Smooth muscle cell (in vitro differentiated cells): Measurements from ENCODE around the gene ABCA13. TPM values are rescaled to one million over a fixed set of nuclear protein-coding genes. Genes with fewer than 3 reads are reported as not detected.

Experiments
- DNase-seq: peaks from one replicate; lab custom pipeline; 2025; ENCODE audit not compliant: unreplicated experiment; lab: John Stamatoyannopoulos, UW
- H2AFZ ChIP-seq: fragments of 200-600 bp; sonication (generic); 2 replicates; pipeline ENCODE4 v1.6.0; 2016; ENCODE audit warnings: antibody characterized with exemption, low read depth, mild to moderate bottlenecking
- H3F3A ChIP-seq: fragments of 200-600 bp; sonication (generic); 2 replicates; pipeline ENCODE4 v1.6.0; 2017; ENCODE audit warnings: antibody characterized with exemption, low read depth
- H3K27ac ChIP-seq: fragments of 200-600 bp; sonication (generic); 2 replicates; pipeline ENCODE4 v1.5.1; 2016; ENCODE audit warnings: low read depth, mild to moderate bottlenecking
- H3K27me3 ChIP-seq: fragments of 200-600 bp; sonication (generic); 2 replicates; pipeline ENCODE4 v1.6.1; 2016; ENCODE audit warnings: low read depth, mild to moderate bottlenecking
- H3K36me3 ChIP-seq: fragments of 200-600 bp; sonication (generic); 2 replicates; pipeline ENCODE4 v1.5.1; 2016; ENCODE audit warnings: low read depth
- H3K4me1 ChIP-seq: fragments of 200-600 bp; sonication (generic); 2 replicates; pipeline ENCODE4 v1.5.1; 2016; ENCODE audit warnings: low read depth
- H3K4me2 ChIP-seq: fragments of 200-600 bp; sonication (generic); 2 replicates; pipeline ENCODE4 v1.6.0; 2016; ENCODE audit warnings: mild to moderate bottlenecking
- H3K4me3 ChIP-seq: fragments of 200-600 bp; sonication (generic); 2 replicates; pipeline ENCODE4 v1.5.1; 2016; ENCODE audit warnings: mild to moderate bottlenecking
- H3K79me2 ChIP-seq: fragments of 200-600 bp; sonication (generic); 2 replicates; pipeline ENCODE4 v1.6.0; 2016; ENCODE audit warnings: low read depth, mild to moderate bottlenecking
- H3K9ac ChIP-seq: fragments of 200-600 bp; sonication (generic); 2 replicates; pipeline ENCODE4 v1.6.0; 2016; ENCODE audit warnings: low read depth
- H3K9me3 ChIP-seq: fragments of 200-600 bp; sonication (generic); replicated peaks from 2 replicates; pipeline ENCODE4 v1.5.1; 2016; ENCODE audit warnings: low read depth
- H4K20me1 ChIP-seq: fragments of 200-600 bp; sonication (generic); 2 replicates; pipeline ENCODE4 v1.6.0; 2016; ENCODE audit warnings: low read depth
- CTCF ChIP-seq: fragments of 200-600 bp; sonication (generic); IDR thresholded peaks from 2 replicates; pipeline ENCODE4 v1.5.1; 2017; ENCODE audit warnings: borderline replicate concordance, mild to moderate bottlenecking, antibody characterized with exemption; ENCODE audit not compliant: insufficient read depth, poor library complexity, severe bottlenecking
- WGBS: methylation state at CpG from one replicate; pipeline ENCODE4 v1.1.7; 2016; ENCODE audit warnings: low lambda C conversion rate; 5-methylcytosine and 5-hydroxymethylcytosine counted together
- polyA plus RNA-seq: library from polyadenylated mRNA; unstranded; fragments of >200 nt; fragmentation: Nextera tagmentation; extraction: Ambion mirVana; gene quantifications from 2 replicates; pipeline ENCODE4 v1.2.1, GENCODE V29; 2016
- total RNA-seq: library from RNA; depleted of rRNA; stranded (reverse); fragments of >200 nt; gene quantifications from 2 replicates; pipeline ENCODE4 v1.2.3, GENCODE V29; 2014

The ABCA13 gene
- total and polyA plus RNA-seq, 2 experiments from 2014 or later, result not detected

- no peak for TF ChIP-seq CTCF
- no peak for DNase-seq
- Histone ChIP-seq H4K20me1 (no peaks in the 10 kb centered on the region), H3K4me3 (no peak overlapping the region), H3K9ac (peak overlapping the region; percentile 10), H3K27ac (peak overlapping the region; percentile 32), H3K4me2 (peak overlapping the region; percentile 54), H3K79me2 (no peaks in the 10 kb centered on the region), H3K9me3 (no peaks in the 10 kb centered on the region), H3K4me1 (peaks cover 5% of the 10 kb centered on the region), H3K36me3 (no peaks in the 10 kb centered on the region), H3F3A (peaks cover 5% of the 10 kb centered on the region), H2AFZ (peak overlapping the region; percentile 0), H3K27me3 (no peaks in the 10 kb centered on the region)
- whole genome bisulfite sequencing, result 40% methylated on average over 2 of the region's 2 CpGs
Observed at GRCh38 chr7:48389977-48390376, 218.7 kb downstream of the ABCA13 start.

- no peak for DNase-seq
- Histone ChIP-seq H3K4me2 (peak overlapping the region; percentile 54), H3K4me1 (peaks cover 5% of the 10 kb centered on the region), H3K9me3 (no peaks in the 10 kb centered on the region), H4K20me1 (no peaks in the 10 kb centered on the region), H3K36me3 (no peaks in the 10 kb centered on the region), H3K79me2 (no peaks in the 10 kb centered on the region), H3F3A (peaks cover 5% of the 10 kb centered on the region), H3K4me3 (no peak overlapping the region), H3K27me3 (no peaks in the 10 kb centered on the region), H2AFZ (peak overlapping the region; percentile 0), H3K27ac (peak overlapping the region; percentile 32), H3K9ac (no peak overlapping the region)
- 62% methylated on average over 6 of the region's 6 CpGs for WGBS
- TF ChIP-seq CTCF, result no peak
Observed at GRCh38 chr7:48390388-48391327, 219.4 kb downstream of the ABCA13 start.

- Histone ChIP-seq H2AFZ (no peak overlapping the region), H3K4me1 (no peaks in the 10 kb centered on the region), H3K9ac (no peak overlapping the region), H3K4me2 (no peak overlapping the region), H3F3A (no peaks in the 10 kb centered on the region), H3K79me2 (no peaks in the 10 kb centered on the region), H3K27me3 (peaks cover 3% of the 10 kb centered on the region), H3K4me3 (no peak overlapping the region), H3K9me3 (no peaks in the 10 kb centered on the region), H3K27ac (no peak overlapping the region), H3K36me3 (no peaks in the 10 kb centered on the region), H4K20me1 (no peaks in the 10 kb centered on the region)
- no peak for DNase-seq
- no peak for TF ChIP-seq CTCF
- 95% methylated on average over 2 of the region's 2 CpGs for WGBS
Observed at GRCh38 chr7:48398191-48398590, 226.9 kb downstream of the ABCA13 start.
